C4-2B (cell line): ENCODE measurements around the gene SREBF2.

Source experiments
- CTCF ChIP-seq: fragments of 450-650 bp; conservative IDR thresholded peaks from 2 replicates; pipeline ENCODE4 v1.5.1; 2017; ENCODE audit warnings: mild to moderate bottlenecking
- ZFX ChIP-seq: fragments of 450-650 bp; IDR thresholded peaks from 2 replicates; pipeline ENCODE4 v1.6.1; 2017

GRCh38 chr22:41907436-41908401 lies 74.8 kb downstream of the SREBF2 start:
- TF ChIP-seq CTCF (no peak), ZFX (no peak)
